ENCODE results near the gene STX1B. TPM values are rescaled to one million over a fixed set of nuclear protein-coding genes. Genes with fewer than 3 reads are reported as not detected.

Gene STX1B
- polyA plus RNA-seq, 3 donors: 1.7 TPM; not detected in 2

- H3K27ac Mint-ChIP-seq: peak overlapping the region in 6 of 7 donors; percentile 6 to 52 (median 34)
- H3K36me3 Mint-ChIP-seq: peaks cover 47 to 71% of the 10 kb centered on the region in 2 donors
- 93% methylated on average over 14 of the region's 17 CpGs for WGBS (ENCODE audit: insufficient coverage)
- H3K4me1 Mint-ChIP-seq: peaks cover 4% of the 10 kb centered on the region
- peaks cover 0 to 3% (median 0%) of the 10 kb centered on the region in 7 donors for H3K9me3 Mint-ChIP-seq
- Histone ChIP-seq H2AFZ (ENCODE audit: insufficient read depth, low read depth, low read length, poor library complexity, severe bottlenecking) (no peak overlapping the region), H4K20me1 (ENCODE audit: insufficient read depth, low read length) (peaks cover 7% of the 10 kb centered on the region), H3K4me2 (replicated peaks; ENCODE audit: extremely low read depth, low read length, poor library complexity, severe bottlenecking) (no peak overlapping the region), H3K4me3 (replicated peaks in 1 of 3; ENCODE audit: low read depth in 2 of 3, low read length in 3 of 3) (no peak overlapping the region), H3K27me3 (ENCODE audit: control insufficient read depth in 2 of 2, insufficient read depth in 2 of 2, low read length in 2 of 2) (no peaks in the 10 kb centered on the region), H3K4me1 (ENCODE audit: control insufficient read depth in 1 of 2, insufficient read depth in 2 of 2, low read length in 2 of 2) (peaks cover 8 to 14% of the 10 kb centered on the region in 2 donors), H3K9ac (ENCODE audit: insufficient read depth, low read length, poor library complexity, severe bottlenecking) (no peak overlapping the region), H3K27ac (ENCODE audit: low read depth in 1 of 2, low read length in 2 of 2) (no peak overlapping the region), H3K79me2 (ENCODE audit: insufficient read depth, low read length) (no peaks in the 10 kb centered on the region), H3K9me3 (replicated peaks in 1 of 2; ENCODE audit: control insufficient read depth in 1 of 2, insufficient read depth in 1 of 2, low read length in 2 of 2) (no peaks in the 10 kb centered on the region), H3K36me3 (replicated peaks in 1 of 2; ENCODE audit: control insufficient read depth in 1 of 2, insufficient read depth in 2 of 2, low read length in 2 of 2) (peaks cover 51 to 66% of the 10 kb centered on the region in 2 donors)
- peaks cover 0 to 2% (median 0%) of the 10 kb centered on the region in 3 donors for H3K27me3 Mint-ChIP-seq (ENCODE audit: low read depth in 3 of 3)
- intact Hi-C loops (cut with micrococcal nuclease): loop anchor here (10.0 kb wide), 3 partner anchors 172 to 882 kb away; partner anchors contain the start of gene PRSS36 (in 1 of the 2)
- no peak overlapping the region for H3K4me3 Mint-ChIP-seq
- no peak for DNase-seq
- TF ChIP-seq, protein P1, sequence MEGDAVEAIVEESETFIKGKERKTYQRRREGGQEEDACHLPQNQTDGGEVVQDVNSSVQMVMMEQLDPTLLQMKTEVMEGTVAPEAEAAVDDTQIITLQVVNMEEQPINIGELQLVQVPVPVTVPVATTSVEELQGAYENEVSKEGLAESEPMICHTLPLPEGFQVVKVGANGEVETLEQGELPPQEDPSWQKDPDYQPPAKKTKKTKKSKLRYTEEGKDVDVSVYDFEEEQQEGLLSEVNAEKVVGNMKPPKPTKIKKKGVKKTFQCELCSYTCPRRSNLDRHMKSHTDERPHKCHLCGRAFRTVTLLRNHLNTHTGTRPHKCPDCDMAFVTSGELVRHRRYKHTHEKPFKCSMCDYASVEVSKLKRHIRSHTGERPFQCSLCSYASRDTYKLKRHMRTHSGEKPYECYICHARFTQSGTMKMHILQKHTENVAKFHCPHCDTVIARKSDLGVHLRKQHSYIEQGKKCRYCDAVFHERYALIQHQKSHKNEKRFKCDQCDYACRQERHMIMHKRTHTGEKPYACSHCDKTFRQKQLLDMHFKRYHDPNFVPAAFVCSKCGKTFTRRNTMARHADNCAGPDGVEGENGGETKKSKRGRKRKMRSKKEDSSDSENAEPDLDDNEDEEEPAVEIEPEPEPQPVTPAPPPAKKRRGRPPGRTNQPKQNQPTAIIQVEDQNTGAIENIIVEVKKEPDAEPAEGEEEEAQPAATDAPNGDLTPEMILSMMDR (IDR thresholded peaks at IDR 0.05): no peak
These were observed 27.7 kb downstream of the STX1B start for GRCh38 chr16:30982548-30983288.

GRCh38 chr16:30980959-30981358 is 29.5 kb downstream of the STX1B start:
- Mint-ChIP-seq H3K36me3 (peaks cover 57 to 83% of the 10 kb centered on the region in 2 donors), H3K4me3 (no peak overlapping the region), H3K4me1 (peaks cover 4% of the 10 kb centered on the region), H3K27me3 (ENCODE audit: low read depth in 3 of 3) (no peaks in the 10 kb centered on the region), H3K27ac (no peak overlapping the region), H3K9me3 (peaks cover 0 to 3% (median 0%) of the 10 kb centered on the region in 7 donors)
- H3K27me3 ChIP-seq (ENCODE audit: control insufficient read depth in 2 of 2, insufficient read depth in 2 of 2, low read length in 2 of 2): no peaks in the 10 kb centered on the region
- no peaks in the 10 kb centered on the region for H3K79me2 ChIP-seq (ENCODE audit: insufficient read depth, low read length)
- H2AFZ ChIP-seq (ENCODE audit: insufficient read depth, low read depth, low read length, poor library complexity, severe bottlenecking): no peak overlapping the region
- H3K36me3 ChIP-seq (replicated peaks in 1 of 2; ENCODE audit: control insufficient read depth in 1 of 2, insufficient read depth in 2 of 2, low read length in 2 of 2): peaks cover 69 to 82% of the 10 kb centered on the region in 2 donors
- intact Hi-C loops (cut with micrococcal nuclease): loop anchor here (10.0 kb wide), 3 partner anchors 174 to 884 kb away; partner anchors contain the start of gene PRSS36 (in 1 of the 2)
- WGBS (ENCODE audit: insufficient coverage): 93% methylated on average over 14 of the region's 14 CpGs
- H4K20me1 ChIP-seq (ENCODE audit: insufficient read depth, low read length): peaks cover 7% of the 10 kb centered on the region
- H3K9me3 ChIP-seq (replicated peaks in 1 of 2; ENCODE audit: control insufficient read depth in 1 of 2, insufficient read depth in 1 of 2, low read length in 2 of 2): no peaks in the 10 kb centered on the region
- no peak overlapping the region for H3K4me2 ChIP-seq (replicated peaks; ENCODE audit: extremely low read depth, low read length, poor library complexity, severe bottlenecking)
- no peak for DNase-seq
- no peak overlapping the region for H3K4me3 ChIP-seq (replicated peaks in 1 of 3; ENCODE audit: low read depth in 2 of 3, low read length in 3 of 3)
- H3K27ac ChIP-seq (ENCODE audit: low read depth in 1 of 2, low read length in 2 of 2): no peak overlapping the region
- H3K9ac ChIP-seq (ENCODE audit: insufficient read depth, low read length, poor library complexity, severe bottlenecking): no peak overlapping the region
- peaks cover 8 to 14% of the 10 kb centered on the region in 2 donors for H3K4me1 ChIP-seq (ENCODE audit: control insufficient read depth in 1 of 2, insufficient read depth in 2 of 2, low read length in 2 of 2)
- TF ChIP-seq, protein P1 (IDR thresholded peaks at IDR 0.05): no peak

Measured in CD14-positive monocyte (primary cell).